AG09319 (cell line): ENCODE data around the gene BCAS1.
"Not testable (repeated sequence)": the region's sequence is repeated elsewhere in the genome, so short reads cannot be mapped to it uniquely, and the experiment has no call there.

Experiments used
- DNase-seq: peaks from one replicate; pipeline ENCODE4 v3.0.0-alpha.2; 2010; ENCODE audit warnings: low read depth; ENCODE audit errors: extremely low read depth
- CTCF ChIP-seq: IDR thresholded peaks from 2 replicates; pipeline ENCODE4 v1.5.1; 2011; ENCODE audit warnings: low read depth, mild to moderate bottlenecking, inconsistent platforms, low read length, moderate library complexity

BCAS1 gene

GRCh38 chr20:53980031-53980465 lies 90.3 kb downstream of the BCAS1 start:
- DNase-seq, result no peak
- TF ChIP-seq CTCF, result no peak

GRCh38 chr20:53978497-53978896 lies 91.9 kb downstream of the BCAS1 start:
- DNase-seq, result no peak
- no peak for TF ChIP-seq CTCF

DNA sequence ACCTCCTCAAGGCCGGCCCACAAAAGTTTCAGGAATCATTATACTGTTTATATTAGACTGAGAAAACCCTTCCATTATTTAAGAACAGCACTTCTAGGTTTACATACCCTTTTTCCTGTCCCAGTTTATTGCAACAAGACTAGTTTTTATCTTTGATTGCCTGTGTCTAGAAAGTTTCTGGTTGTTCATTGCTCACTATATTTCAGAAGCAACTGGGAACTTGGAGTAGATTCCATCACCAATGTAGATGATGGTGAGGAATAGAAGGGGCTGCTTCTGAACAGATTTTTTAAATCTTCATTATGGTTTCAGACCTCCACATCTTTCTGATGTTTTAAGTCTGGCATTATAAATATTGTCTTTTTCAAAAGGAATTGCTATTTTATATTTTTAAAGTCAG lies 93.0 kb downstream of the BCAS1 start:
- no peak for DNase-seq
- no peak for TF ChIP-seq CTCF

DNA sequence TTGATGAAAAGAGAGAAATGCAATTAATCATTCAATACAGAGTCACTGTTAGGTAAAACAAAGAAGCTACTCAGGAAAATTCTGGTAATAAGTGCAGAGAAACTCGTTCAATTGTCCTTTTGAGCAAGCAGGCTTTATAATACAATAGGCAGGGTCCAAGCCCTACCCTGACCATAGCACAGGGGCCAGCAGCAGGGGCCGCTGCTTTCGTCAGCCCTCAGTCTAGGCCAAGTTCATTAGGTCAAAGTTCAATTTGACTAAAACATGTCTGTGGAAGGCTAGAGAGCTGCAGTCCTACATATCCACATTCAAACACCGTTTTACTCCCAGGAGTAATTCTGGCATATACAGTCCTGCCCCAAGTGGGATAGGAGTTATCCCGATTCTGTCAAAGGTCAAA lies 94.6 kb downstream of the BCAS1 start:
- DNase-seq, result no peak
- no peak for TF ChIP-seq CTCF

GRCh38 chr20:53974785-53975555 lies 95.4 kb downstream of the BCAS1 start:
- no peak for TF ChIP-seq CTCF
- no peak for DNase-seq

DNA sequence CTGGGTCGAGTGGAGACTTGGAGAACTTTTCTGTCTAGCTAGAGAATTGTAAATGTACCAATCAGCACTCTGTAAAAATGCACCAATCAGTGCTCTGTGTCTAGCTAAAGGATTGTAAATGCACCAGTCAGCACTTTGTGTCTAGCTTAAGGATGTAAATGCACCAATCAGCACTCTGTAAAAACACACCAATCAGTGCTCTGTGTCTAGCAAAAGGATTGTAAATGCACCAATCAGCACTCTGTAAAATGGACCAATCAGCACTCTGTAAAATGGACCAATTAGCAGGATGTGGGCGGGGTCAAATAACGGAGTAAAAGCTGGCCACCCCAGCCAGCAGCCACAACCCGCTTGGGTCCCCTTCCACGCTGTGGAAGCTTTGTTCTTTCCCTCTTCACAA lies 96.5 kb downstream of the BCAS1 start:
- not testable (repeated sequence) for DNase-seq

- TF ChIP-seq CTCF, result no peak
- no peak for DNase-seq
Observed at GRCh38 chr20:53972179-53972578, 98.2 kb downstream of the BCAS1 start.
